ENCODE measurements around the gene SSC5D. TPM values are rescaled to one million over a fixed set of nuclear protein-coding genes. Genes with fewer than 3 reads are reported as not detected.

The SSC5D gene
- 0.08 TPM for polyA plus RNA-seq (2012; ENCODE audit: missing spikeins)

- DNase-seq (ENCODE audit: insufficient read length) (no peak), FAIRE-seq (no peak)
- no peak for TF ChIP-seq POLR2A (IDR thresholded peaks at IDR 0.05; ENCODE audit: low read depth, low read length)
- TF ChIP-seq TAF1 (IDR thresholded peaks at IDR 0.05; ENCODE audit: borderline replicate concordance, low read depth, low read length) = no peak
- TF ChIP-seq POLR2AphosphoS5 (IDR thresholded peaks at IDR 0.05; ENCODE audit: low read depth, low read length) = no peak
Observed at GRCh38 chr19:55487924-55488687, at the start of gene SSC5D. TSS of gene SSC5D (plus strand) at chr19:55488436. CDS start at chr19:55488590, 154 bp downstream.

DNA sequence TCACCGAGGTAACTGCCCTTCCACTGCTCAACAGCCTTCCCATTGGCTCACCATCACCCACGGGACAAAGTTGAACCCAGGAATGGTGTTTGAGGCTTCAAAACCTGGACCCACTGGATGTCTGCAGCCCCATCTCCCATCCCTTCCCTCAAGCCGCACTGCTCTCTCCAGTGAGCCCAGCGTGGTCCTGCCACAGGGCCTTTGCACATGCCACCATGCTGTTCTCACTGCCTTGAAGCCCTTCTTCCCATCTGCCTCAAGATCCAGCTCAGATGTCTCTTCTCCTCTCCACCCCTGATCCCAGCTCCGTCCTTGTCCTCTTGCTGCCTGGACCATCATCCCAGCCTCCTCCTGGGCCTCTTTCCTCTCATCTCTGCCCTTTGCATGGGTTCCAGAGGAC lies 49.2 kb upstream of the SSC5D start:
- TF ChIP-seq POLR2AphosphoS5 (IDR thresholded peaks at IDR 0.05; ENCODE audit: low read depth, low read length) (no peak), TAF1 (IDR thresholded peaks at IDR 0.05; ENCODE audit: borderline replicate concordance, low read depth, low read length) (no peak), POLR2A (IDR thresholded peaks at IDR 0.05; ENCODE audit: low read depth, low read length) (no peak)

DNA sequence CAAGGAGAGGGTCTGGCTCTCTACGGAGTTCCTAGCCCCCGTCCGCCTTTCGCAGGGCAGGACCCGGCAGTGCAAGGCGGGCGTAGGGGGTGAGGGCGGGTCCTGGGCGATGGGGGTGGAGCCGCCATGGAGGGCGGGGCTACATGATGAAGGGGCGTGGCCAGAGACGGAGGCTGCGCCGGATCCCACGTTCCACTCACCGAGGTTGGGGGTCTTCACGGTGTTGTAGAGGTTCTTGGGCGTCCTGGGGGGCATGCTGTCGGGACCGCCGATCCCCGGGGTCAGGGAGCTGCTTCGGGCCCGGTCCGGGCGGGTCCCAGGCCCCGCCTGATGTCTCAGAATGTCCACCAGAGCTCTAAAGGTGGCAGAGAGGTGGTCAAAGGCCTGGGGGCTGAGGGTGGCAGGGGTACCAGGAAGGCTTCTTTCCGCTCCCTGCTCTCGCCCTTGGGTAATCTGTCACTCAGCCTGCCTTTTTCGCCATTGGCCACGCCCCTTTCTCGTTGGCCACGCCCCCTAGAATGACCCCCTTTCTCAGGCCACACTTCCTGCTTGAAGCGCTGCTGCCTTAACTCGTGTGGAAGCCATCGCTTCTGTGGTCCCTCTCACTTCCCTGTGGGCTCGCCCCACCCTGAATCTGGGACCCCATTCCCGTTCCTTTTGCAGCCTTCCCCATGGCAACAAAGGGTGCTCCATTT lies 47.7 kb upstream of the SSC5D start:
- DNase-seq (ENCODE audit: insufficient read length) = no peak
- TF ChIP-seq POLR2AphosphoS5 (IDR thresholded peaks at IDR 0.05; ENCODE audit: low read depth, low read length) = no peak
- no peak for TF ChIP-seq TAF1 (IDR thresholded peaks at IDR 0.05; ENCODE audit: borderline replicate concordance, low read depth, low read length)
- TF ChIP-seq POLR2A (IDR thresholded peaks at IDR 0.05; ENCODE audit: low read depth, low read length) = no peak
- FAIRE-seq = no peak

More for the DNA sequence above, 49.2 kb upstream of the SSC5D start:
- FAIRE-seq (no peak), DNase-seq (ENCODE audit: insufficient read length) (no peak)

GRCh38 chr19:55441319-55441691 lies 46.9 kb upstream of the SSC5D start:
- DNase-seq (ENCODE audit: insufficient read length) (no peak), FAIRE-seq (no peak)
- no peak for TF ChIP-seq POLR2AphosphoS5 (IDR thresholded peaks at IDR 0.05; ENCODE audit: low read depth, low read length)
- no peak for TF ChIP-seq TAF1 (IDR thresholded peaks at IDR 0.05; ENCODE audit: borderline replicate concordance, low read depth, low read length)
- TF ChIP-seq POLR2A (IDR thresholded peaks at IDR 0.05; ENCODE audit: low read depth, low read length) = no peak

DNA sequence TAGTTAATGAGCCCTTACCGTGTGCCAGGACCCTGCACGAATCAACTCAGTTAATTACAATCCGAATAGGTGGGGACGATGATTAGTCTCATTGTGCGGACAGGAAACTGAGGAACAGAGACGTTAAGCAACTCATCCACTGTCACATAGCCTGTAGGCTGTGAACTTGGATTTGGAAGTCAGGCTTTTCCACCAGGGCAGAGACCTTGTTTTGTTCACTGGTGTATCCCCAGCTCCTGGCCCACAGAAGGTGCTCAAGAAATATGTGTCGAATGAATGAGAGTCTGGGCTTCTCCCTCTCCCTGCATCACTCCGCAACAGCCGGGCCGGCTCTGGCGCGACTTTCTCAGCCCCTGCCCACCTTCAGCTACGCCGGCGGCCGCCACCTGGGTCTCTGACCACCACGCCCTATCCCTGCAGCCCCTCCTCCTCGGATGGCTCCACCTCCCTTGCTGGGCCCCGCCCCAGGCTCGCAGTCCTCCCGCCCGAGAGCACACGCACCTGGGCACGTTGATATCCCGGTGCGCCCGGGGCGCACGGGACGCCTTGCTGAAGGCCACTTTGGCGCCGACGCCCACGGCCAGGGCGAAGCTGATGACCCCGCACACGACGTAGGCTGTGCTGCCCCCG lies 46.4 kb upstream of the SSC5D start:
- DNase-seq (ENCODE audit: insufficient read length) = no peak
- peak; percentile 14 for FAIRE-seq
- TF ChIP-seq TAF1 (IDR thresholded peaks at IDR 0.05; ENCODE audit: borderline replicate concordance, low read depth, low read length) (no peak), POLR2A (IDR thresholded peaks at IDR 0.05; ENCODE audit: low read depth, low read length) (no peak), POLR2AphosphoS5 (IDR thresholded peaks at IDR 0.05; ENCODE audit: low read depth, low read length) (no peak)

DNA sequence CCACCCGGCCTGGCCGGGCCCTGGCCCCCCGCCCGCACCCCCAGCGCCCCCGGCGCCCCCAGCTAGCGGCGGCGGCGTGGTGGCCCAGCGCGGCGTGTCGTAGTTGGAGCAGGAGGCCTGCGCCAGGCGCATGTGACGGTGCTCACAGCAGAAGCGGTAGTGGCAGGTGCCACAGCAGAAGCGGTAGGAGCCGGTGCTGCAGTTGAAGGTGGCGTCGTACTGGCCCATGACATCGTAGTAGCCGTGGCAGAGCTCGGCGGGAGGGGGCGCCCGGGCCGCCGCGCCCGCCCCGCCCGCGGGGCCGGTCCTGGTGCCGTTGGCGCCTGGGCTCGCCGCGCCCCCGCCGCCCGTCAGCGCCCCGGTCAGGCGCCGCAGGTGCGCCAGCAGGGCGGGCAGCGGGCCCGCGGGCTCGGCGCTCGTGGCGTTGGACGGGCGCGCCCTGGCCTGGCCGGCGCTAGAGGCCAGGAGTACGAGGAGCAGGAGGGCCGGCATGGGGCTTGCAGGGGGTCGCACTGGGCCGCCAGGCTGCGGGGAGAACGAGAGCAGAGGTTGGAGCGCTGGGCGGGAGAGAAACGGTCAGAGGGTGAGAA lies 45.8 kb upstream of the SSC5D start:
- FAIRE-seq (no peak), DNase-seq (ENCODE audit: insufficient read length) (no peak)
- no peak for TF ChIP-seq POLR2A (IDR thresholded peaks at IDR 0.05; ENCODE audit: low read depth, low read length)
- TF ChIP-seq POLR2AphosphoS5 (IDR thresholded peaks at IDR 0.05; ENCODE audit: low read depth, low read length) = no peak
- TF ChIP-seq TAF1 (IDR thresholded peaks at IDR 0.05; ENCODE audit: borderline replicate concordance, low read depth, low read length) = no peak

DNA sequence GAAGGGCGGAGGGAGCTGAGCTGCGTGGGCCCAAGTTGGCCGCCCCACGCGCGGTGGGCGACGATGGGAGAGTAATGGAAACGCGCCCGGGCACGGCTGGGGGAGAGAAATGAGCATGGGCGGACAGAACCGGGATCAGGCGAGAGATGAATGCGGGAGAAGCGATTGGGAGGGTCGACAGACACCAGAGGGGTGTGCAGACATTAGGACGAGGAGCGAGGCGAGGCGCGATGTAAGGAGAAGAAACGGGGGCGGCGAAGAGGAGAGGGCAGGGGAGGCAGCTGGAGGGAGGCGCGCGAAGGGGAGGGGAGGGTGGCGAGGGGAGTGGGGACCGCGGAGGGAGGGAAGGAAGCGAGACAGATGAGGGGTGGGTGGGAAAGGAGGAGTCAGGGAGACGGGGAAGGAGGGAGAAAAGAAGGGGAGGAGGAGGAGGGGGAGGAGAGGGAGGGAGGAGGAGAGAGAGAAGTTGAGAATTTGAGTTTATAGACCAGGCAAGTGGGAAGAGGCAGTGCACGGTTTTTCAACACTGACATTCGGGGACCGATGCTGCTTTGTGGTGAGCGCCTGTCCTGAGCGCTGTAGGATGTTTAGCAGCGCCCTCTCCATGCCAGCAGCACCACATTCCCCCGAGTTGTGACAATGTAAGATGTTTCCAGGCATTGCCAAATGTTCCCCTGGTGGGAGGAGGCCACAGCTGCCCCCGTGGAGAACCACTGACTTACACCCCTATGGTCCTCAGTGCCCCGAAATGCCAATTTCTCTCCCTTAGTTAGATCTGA lies 45.0 kb upstream of the SSC5D start, which contains the start of gene SHISA7:
Gene SHISA7 (minus strand): TSS at position 256 of the 779 bp plus-strand sequence. CDS start 437 bp downstream, outside the sequence.
- no peak for TF ChIP-seq POLR2AphosphoS5 (IDR thresholded peaks at IDR 0.05; ENCODE audit: low read depth, low read length)
- TF ChIP-seq POLR2A (IDR thresholded peaks at IDR 0.05; ENCODE audit: low read depth, low read length) = no peak
- TF ChIP-seq TAF1 (IDR thresholded peaks at IDR 0.05; ENCODE audit: borderline replicate concordance, low read depth, low read length) = no peak
- DNase-seq (ENCODE audit: insufficient read length) = no peak
- no peak for FAIRE-seq

DNA sequence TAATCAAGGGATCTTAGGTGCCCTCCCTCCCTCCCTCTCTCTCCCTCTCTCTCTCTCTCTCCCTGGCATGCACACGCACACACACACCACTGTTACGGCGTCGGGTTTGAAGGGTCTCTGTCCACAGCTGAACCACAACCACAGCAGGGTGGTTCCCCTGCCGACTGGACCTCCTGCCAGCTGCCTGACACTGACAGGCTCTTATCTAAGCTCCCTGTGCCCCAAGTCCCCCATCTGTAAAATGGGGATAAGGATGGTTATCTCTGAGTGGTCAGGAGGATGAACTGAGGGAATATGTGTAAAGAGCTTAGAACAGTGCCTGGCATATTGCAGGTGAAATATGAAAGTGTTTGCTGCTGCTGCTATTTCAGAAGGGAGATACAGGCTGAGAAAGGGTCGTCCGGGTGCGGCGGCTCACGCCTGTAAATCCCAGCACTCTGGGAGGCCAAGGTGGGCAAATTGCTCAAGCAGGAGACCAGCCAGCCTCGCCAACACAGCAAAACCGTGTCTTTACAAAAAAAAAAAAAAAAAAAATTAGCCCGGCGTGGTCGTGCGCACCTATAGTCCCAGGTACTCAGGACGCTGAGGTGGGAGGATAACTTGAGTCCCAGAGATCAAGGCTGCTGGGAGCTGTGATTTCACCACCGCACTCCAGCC lies 44.3 kb upstream of the SSC5D start:
- no peak for TF ChIP-seq TAF1 (IDR thresholded peaks at IDR 0.05; ENCODE audit: borderline replicate concordance, low read depth, low read length)
- TF ChIP-seq POLR2A (IDR thresholded peaks at IDR 0.05; ENCODE audit: low read depth, low read length) = no peak
- TF ChIP-seq POLR2AphosphoS5 (IDR thresholded peaks at IDR 0.05; ENCODE audit: low read depth, low read length) = no peak
- FAIRE-seq = no peak

GRCh38 chr19:55444646-55445045 lies 43.6 kb upstream of the SSC5D start:
- FAIRE-seq (no peak), DNase-seq (ENCODE audit: insufficient read length) (no peak)
- TF ChIP-seq POLR2A (IDR thresholded peaks at IDR 0.05; ENCODE audit: low read depth, low read length) (no peak), POLR2AphosphoS5 (IDR thresholded peaks at IDR 0.05; ENCODE audit: low read depth, low read length) (no peak), TAF1 (IDR thresholded peaks at IDR 0.05; ENCODE audit: borderline replicate concordance, low read depth, low read length) (no peak)

More for the DNA sequence above, 44.3 kb upstream of the SSC5D start:
- DNase-seq (ENCODE audit: insufficient read length) = no peak

GRCh38 chr19:55446060-55446459 lies 42.2 kb upstream of the SSC5D start:
- no peak for FAIRE-seq
- DNase-seq (ENCODE audit: insufficient read length) = no peak
- TF ChIP-seq TAF1 (IDR thresholded peaks at IDR 0.05; ENCODE audit: borderline replicate concordance, low read depth, low read length) = no peak
- TF ChIP-seq POLR2AphosphoS5 (IDR thresholded peaks at IDR 0.05; ENCODE audit: low read depth, low read length) = no peak
- TF ChIP-seq POLR2A (IDR thresholded peaks at IDR 0.05; ENCODE audit: low read depth, low read length) = no peak
